ENCODE measurements around the gene GPR107. TPM values are rescaled to one million over a fixed set of nuclear protein-coding genes. Genes with fewer than 3 reads are reported as not detected.

Gene GPR107
- polyA plus RNA-seq, 3 donors, result 6.0 to 22.6 (median 6.0) TPM

DNA sequence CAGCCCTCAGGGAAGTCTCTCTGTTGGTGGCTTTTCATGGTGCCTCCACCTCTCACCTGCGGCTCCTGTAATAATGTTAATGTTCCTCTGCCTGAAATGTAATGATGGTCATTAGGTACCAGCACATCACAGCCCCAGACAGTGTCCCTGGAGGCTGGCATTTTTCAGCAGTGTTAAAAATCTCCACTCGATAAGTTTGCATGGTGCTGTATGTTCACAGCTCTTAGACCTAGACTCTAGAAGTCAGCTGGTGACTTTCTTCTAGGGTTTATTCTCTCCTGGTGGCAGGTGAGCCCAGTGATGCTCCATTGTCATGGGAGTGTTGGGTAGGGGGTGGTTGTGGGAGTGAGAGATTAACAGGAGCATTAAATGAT lies 53.1 kb downstream of the GPR107 start:
- Mint-ChIP-seq H3K4me1 (peaks cover 12% of the 10 kb centered on the region), H3K27me3 (ENCODE audit: low read depth in 3 of 3) (peaks cover 0 to 2% (median 2%) of the 10 kb centered on the region in 3 donors), H3K9me3 (no peaks in the 10 kb centered on the region), H3K36me3 (peaks cover 79 to 98% of the 10 kb centered on the region in 2 donors), H3K4me3 (no peak overlapping the region), H3K27ac (peak overlapping the region in 2 of 7 donors; percentile 32 to 82)
- DNase-seq, result no peak
- no peaks in the 10 kb centered on the region for H3K9me3 ChIP-seq (replicated peaks in 1 of 2; ENCODE audit: control insufficient read depth in 1 of 2, insufficient read depth in 1 of 2, low read length in 2 of 2)
- no peak overlapping the region for H2AFZ ChIP-seq (ENCODE audit: insufficient read depth, low read depth, low read length, poor library complexity, severe bottlenecking)
- H3K4me3 ChIP-seq (replicated peaks in 1 of 3; ENCODE audit: low read depth in 2 of 3, low read length in 3 of 3), result no peak overlapping the region
- no peak overlapping the region for H3K27ac ChIP-seq (ENCODE audit: low read depth in 1 of 2, low read length in 2 of 2)
- no peak overlapping the region for H3K9ac ChIP-seq (ENCODE audit: insufficient read depth, low read length, poor library complexity, severe bottlenecking)
- H4K20me1 ChIP-seq (ENCODE audit: insufficient read depth, low read length), result peaks cover 6% of the 10 kb centered on the region
- H3K4me1 ChIP-seq (ENCODE audit: control insufficient read depth in 1 of 2, insufficient read depth in 2 of 2, low read length in 2 of 2), result peaks cover 0 to 2% of the 10 kb centered on the region in 2 donors
- WGBS (ENCODE audit: insufficient coverage), result 100% methylated on average over 1 of the region's 2 CpGs
- H3K27me3 ChIP-seq (ENCODE audit: control insufficient read depth in 2 of 2, insufficient read depth in 2 of 2, low read length in 2 of 2), result no peaks in the 10 kb centered on the region
- intact Hi-C loops (cut with micrococcal nuclease), result loop anchor here (1.0 to 10.0 kb wide), 2 partner anchors 58 to 129 kb away; no protein-coding TSS in a partner anchor
- H3K79me2 ChIP-seq (ENCODE audit: insufficient read depth, low read length), result no peaks in the 10 kb centered on the region
- no peak overlapping the region for H3K4me2 ChIP-seq (replicated peaks; ENCODE audit: extremely low read depth, low read length, poor library complexity, severe bottlenecking)
- TF ChIP-seq, protein P1, sequence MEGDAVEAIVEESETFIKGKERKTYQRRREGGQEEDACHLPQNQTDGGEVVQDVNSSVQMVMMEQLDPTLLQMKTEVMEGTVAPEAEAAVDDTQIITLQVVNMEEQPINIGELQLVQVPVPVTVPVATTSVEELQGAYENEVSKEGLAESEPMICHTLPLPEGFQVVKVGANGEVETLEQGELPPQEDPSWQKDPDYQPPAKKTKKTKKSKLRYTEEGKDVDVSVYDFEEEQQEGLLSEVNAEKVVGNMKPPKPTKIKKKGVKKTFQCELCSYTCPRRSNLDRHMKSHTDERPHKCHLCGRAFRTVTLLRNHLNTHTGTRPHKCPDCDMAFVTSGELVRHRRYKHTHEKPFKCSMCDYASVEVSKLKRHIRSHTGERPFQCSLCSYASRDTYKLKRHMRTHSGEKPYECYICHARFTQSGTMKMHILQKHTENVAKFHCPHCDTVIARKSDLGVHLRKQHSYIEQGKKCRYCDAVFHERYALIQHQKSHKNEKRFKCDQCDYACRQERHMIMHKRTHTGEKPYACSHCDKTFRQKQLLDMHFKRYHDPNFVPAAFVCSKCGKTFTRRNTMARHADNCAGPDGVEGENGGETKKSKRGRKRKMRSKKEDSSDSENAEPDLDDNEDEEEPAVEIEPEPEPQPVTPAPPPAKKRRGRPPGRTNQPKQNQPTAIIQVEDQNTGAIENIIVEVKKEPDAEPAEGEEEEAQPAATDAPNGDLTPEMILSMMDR (IDR thresholded peaks at IDR 0.05), result no peak
- peaks cover 75 to 96% of the 10 kb centered on the region in 2 donors for H3K36me3 ChIP-seq (replicated peaks in 1 of 2; ENCODE audit: control insufficient read depth in 1 of 2, insufficient read depth in 2 of 2, low read length in 2 of 2)

DNA sequence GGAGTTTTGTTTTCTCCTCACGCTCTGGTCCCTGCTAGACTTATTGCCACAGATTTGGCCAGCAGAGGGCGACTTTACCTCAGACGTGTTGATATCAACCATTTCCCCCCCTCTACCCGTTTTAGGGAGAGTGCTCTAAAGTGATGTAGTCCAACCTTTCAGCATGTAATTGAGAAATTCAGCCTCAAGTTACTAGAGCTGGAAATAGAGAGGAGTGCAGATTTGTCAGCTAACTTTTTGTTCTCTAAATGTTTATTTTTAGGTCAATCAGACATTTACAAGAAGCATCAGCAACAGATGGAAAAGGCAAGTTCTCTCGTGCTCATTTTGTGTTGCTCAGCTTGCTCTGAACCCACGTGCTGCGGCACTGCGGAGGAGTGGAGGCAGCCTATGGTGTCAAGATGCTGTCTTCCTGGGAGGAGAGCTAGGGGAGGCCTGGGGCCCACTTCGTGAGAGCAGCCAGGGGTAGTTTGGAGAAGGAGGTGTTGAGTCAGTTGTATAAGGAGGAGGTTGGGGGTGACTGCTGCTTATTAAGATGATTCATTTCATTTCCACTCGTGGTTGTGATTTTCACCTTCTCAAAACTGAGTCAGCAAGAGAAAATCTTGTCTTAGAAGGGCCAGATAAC lies 53.6 kb downstream of the GPR107 start:
- WGBS (ENCODE audit: insufficient coverage), result 79% methylated on average over 5 of the region's 10 CpGs
- Histone ChIP-seq H3K36me3 (replicated peaks in 1 of 2; ENCODE audit: control insufficient read depth in 1 of 2, insufficient read depth in 2 of 2, low read length in 2 of 2) (peaks cover 74 to 96% of the 10 kb centered on the region in 2 donors), H3K4me1 (ENCODE audit: control insufficient read depth in 1 of 2, insufficient read depth in 2 of 2, low read length in 2 of 2) (peaks cover 0 to 2% of the 10 kb centered on the region in 2 donors), H3K79me2 (ENCODE audit: insufficient read depth, low read length) (no peaks in the 10 kb centered on the region), H3K4me3 (replicated peaks in 1 of 3; ENCODE audit: low read depth in 2 of 3, low read length in 3 of 3) (no peak overlapping the region), H4K20me1 (ENCODE audit: insufficient read depth, low read length) (peaks cover 6% of the 10 kb centered on the region), H3K27ac (ENCODE audit: low read depth in 1 of 2, low read length in 2 of 2) (peak overlapping the region in 1 of 2 donors; percentile 21), H3K4me2 (replicated peaks; ENCODE audit: extremely low read depth, low read length, poor library complexity, severe bottlenecking) (no peak overlapping the region), H3K9me3 (replicated peaks in 1 of 2; ENCODE audit: control insufficient read depth in 1 of 2, insufficient read depth in 1 of 2, low read length in 2 of 2) (no peaks in the 10 kb centered on the region), H3K27me3 (ENCODE audit: control insufficient read depth in 2 of 2, insufficient read depth in 2 of 2, low read length in 2 of 2) (no peaks in the 10 kb centered on the region), H2AFZ (ENCODE audit: insufficient read depth, low read depth, low read length, poor library complexity, severe bottlenecking) (no peak overlapping the region), H3K9ac (ENCODE audit: insufficient read depth, low read length, poor library complexity, severe bottlenecking) (no peak overlapping the region)
- peak overlapping the region in 3 of 7 donors; percentile 16 to 82 (median 66) for H3K27ac Mint-ChIP-seq
- H3K27me3 Mint-ChIP-seq (ENCODE audit: low read depth in 3 of 3), result peaks cover 0 to 2% (median 2%) of the 10 kb centered on the region in 3 donors
- H3K9me3 Mint-ChIP-seq, result no peaks in the 10 kb centered on the region
- no peak overlapping the region for H3K4me3 Mint-ChIP-seq
- H3K4me1 Mint-ChIP-seq, result peaks cover 12% of the 10 kb centered on the region
- TF ChIP-seq, protein P1 (IDR thresholded peaks at IDR 0.05), result peak; percentile 81
- H3K36me3 Mint-ChIP-seq, result peaks cover 79 to 98% of the 10 kb centered on the region in 2 donors
- intact Hi-C loops (cut with micrococcal nuclease), result loop anchor here (1.0 to 10.0 kb wide), 2 partner anchors 57 to 129 kb away; no protein-coding TSS in a partner anchor
- peak; percentile 50 to 78 (median 71) for DNase-seq
